Cardiac muscle cell (in vitro differentiated cells and primary cell): Measurements from ENCODE around the gene SH3RF3. TPM values are rescaled to one million over a fixed set of nuclear protein-coding genes. Genes with fewer than 3 reads are reported as not detected.
A peak's percentile ranks its signal among the peaks of the same experiment; 100 is the strongest.

Experiments
- DNase-seq, 2 donors: peaks; one replicate each; pipeline versions ENCODE4 v3.0.0 to v3.0.0-alpha.2; 2010 to 2017; ENCODE audit warnings: low read depth in 1 of 2, low spot score in 1 of 2
- H3K27ac ChIP-seq: fragments of 200-600 bp; sonication (generic); 2 replicates; pipeline ENCODE4 v1.5.1; 2016
- H3K27me3 ChIP-seq: fragments of 200-600 bp; sonication (generic); 2 replicates; pipeline ENCODE4 v1.6.0; 2016; ENCODE audit warnings: control low read depth
- H3K36me3 ChIP-seq: fragments of 200-600 bp; sonication (generic); 2 replicates; pipeline ENCODE4 v1.5.1; 2016; ENCODE audit warnings: control low read depth
- H3K4me1 ChIP-seq: fragments of 200-600 bp; sonication (generic); 2 replicates; pipeline ENCODE4 v1.8.1; 2017; ENCODE audit warnings: low read depth, mild to moderate bottlenecking, mixed run types
- H3K4me3 ChIP-seq: fragments of 200-600 bp; sonication (generic); 2 replicates; pipeline ENCODE4 v1.5.1; 2016; ENCODE audit warnings: mild to moderate bottlenecking
- H3K9me3 ChIP-seq: fragments of 200-600 bp; sonication (generic); 2 replicates; pipeline ENCODE4 v1.5.1; 2017; ENCODE audit warnings: low read depth, mild to moderate bottlenecking, control low read depth
- polyA plus RNA-seq: library from polyadenylated mRNA; unstranded; fragments of >200 nt; fragmentation: Nextera tagmentation; extraction: Ambion mirVana; gene quantifications from 2 replicates; pipeline ENCODE4 v1.2.1, GENCODE V29; 2016
- total RNA-seq: library from RNA; depleted of rRNA; stranded (reverse); fragments of >200 nt; gene quantifications from 2 replicates; pipeline ENCODE4 v1.2.3, GENCODE V29; 2016
- TF ChIP-seq, protein P1 (sequence below): IDR thresholded peaks from 2 replicates; pipeline ENCODE4 v1.5.1; 2012; ENCODE audit warnings: low read depth, mild to moderate bottlenecking, low read length

The SH3RF3 gene
- total and polyA plus RNA-seq, 2 experiments from 2014 or later: 1.2 to 1.7 TPM

DNA sequence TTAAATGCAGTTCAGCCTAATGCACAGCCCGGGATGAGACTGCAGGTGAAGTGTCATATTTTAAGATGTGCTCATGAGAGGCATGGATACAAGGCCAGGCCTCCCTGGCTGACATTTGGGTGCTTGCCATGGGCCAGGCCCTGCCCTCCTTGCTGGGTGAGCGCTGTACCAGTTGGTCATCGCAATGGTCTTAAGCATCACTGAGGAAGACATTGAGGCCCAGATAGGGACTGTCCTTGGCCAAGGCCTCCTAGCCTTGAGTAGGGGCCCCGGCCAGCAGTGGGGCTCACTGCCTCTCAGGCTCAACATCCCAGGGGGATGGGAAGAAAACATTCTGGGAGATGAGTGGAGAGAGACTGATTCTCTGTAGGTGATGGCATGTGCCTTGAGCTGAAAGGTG is 184.3 kb downstream of the SH3RF3 start:
- TF ChIP-seq, protein P1, sequence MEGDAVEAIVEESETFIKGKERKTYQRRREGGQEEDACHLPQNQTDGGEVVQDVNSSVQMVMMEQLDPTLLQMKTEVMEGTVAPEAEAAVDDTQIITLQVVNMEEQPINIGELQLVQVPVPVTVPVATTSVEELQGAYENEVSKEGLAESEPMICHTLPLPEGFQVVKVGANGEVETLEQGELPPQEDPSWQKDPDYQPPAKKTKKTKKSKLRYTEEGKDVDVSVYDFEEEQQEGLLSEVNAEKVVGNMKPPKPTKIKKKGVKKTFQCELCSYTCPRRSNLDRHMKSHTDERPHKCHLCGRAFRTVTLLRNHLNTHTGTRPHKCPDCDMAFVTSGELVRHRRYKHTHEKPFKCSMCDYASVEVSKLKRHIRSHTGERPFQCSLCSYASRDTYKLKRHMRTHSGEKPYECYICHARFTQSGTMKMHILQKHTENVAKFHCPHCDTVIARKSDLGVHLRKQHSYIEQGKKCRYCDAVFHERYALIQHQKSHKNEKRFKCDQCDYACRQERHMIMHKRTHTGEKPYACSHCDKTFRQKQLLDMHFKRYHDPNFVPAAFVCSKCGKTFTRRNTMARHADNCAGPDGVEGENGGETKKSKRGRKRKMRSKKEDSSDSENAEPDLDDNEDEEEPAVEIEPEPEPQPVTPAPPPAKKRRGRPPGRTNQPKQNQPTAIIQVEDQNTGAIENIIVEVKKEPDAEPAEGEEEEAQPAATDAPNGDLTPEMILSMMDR: no peak
- H3K36me3 ChIP-seq: no peaks in the 10 kb centered on the region
- H3K27me3 ChIP-seq: peaks cover 34% of the 10 kb centered on the region
- no peak overlapping the region for H3K27ac ChIP-seq
- no peaks in the 10 kb centered on the region for H3K4me1 ChIP-seq
- DNase-seq: no peak
- H3K4me3 ChIP-seq: no peak overlapping the region
- no peaks in the 10 kb centered on the region for H3K9me3 ChIP-seq

DNA sequence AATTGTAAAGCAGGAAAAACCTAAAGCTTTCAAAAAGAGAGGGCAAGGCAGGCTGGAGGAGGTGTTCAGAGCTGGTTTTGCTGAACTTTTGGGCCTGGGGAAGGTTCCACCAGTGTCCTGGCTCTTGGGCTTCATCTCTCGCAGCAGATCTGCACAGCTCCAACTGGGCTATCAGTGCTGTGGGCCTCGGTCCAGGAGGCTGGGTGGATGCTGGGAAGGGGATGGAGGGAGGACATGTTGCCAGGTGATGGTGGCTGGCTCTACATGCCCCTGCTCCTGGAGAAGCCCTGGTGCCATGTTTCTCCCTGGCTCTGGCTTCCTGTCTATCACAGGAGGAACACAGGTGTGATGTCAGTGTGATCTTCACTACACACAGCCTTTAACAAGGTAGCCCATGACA is 187.1 kb downstream of the SH3RF3 start:
- Histone ChIP-seq H3K27me3 (peaks cover 34% of the 10 kb centered on the region), H3K9me3 (no peaks in the 10 kb centered on the region), H3K4me3 (no peak overlapping the region), H3K36me3 (no peaks in the 10 kb centered on the region), H3K4me1 (peaks cover 11% of the 10 kb centered on the region), H3K27ac (no peak overlapping the region)
- TF ChIP-seq, protein P1: no peak
- DNase-seq: no peak

DNA sequence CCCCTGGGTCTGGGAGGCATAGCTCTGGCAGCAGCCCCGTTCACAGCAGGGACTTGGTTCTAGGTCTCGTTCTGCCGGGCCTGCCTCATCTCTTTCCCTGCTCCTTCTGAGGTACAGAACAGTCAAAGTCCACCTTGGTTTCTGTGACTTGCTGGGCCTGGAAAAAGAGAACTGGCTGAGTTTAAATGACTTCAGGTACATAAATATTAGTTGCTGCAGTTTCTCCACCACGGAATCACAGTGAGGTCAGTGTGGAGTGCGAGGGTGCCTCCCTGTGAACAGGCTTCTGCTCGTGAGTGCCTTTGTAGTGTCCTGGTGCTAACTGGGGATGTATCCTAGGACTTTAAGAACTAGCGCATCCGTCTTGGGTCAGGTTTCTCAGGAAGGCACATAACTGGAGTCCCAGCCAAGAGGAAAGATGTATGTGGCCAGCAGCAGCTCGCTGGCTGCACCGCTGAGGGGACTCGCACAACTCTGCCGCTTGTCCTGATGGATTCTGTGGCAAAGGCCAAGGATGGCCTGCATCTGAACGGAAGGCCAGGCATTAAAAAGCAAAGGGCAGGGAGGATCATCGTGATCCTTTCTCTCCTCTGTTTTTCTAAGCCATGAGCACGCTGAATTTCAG is 188.6 kb downstream of the SH3RF3 start:
- Histone ChIP-seq H3K9me3 (no peaks in the 10 kb centered on the region), H3K27ac (no peak overlapping the region), H3K36me3 (no peaks in the 10 kb centered on the region), H3K27me3 (peaks cover 40% of the 10 kb centered on the region), H3K4me3 (no peak overlapping the region), H3K4me1 (peaks cover 11% of the 10 kb centered on the region)
- DNase-seq: no peak
- TF ChIP-seq, protein P1: no peak

DNA sequence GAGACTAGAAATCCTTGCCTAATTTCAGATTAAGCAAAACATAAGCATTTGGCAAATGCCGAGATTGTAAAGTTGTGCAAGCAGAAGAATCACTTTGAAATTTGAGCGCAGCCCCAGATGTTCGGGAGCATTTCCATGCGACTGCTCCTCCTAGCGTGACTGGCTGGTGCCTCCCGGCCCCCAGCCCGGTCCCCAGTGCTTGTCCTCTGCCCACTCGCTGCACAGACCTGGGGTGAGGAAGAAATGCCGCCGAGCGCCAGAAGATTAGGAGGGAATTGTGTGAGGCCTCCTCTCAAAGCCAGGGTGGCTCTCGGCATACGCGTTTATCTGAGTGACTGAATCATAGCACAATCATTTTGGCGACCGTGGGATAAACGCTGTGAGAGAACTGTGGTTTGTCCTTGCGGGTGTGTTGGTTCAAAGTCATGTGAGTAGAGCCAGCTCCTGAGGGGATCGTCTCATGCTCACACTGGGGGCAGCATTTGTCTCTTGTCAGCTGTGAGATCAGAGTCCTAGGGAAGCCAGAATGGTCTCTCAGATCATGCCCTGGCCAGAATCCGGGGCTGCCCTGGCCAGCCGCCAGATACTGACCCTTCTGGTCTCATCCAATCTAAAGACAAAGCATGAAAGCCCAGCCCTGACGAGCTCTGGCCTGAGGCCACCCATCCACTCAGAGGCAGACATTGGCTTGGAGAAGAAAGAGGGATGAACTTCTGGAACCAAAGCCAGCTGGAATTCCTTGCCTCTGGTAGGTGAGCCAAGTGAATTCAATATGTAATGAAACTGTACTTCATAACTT is 189.3 kb downstream of the SH3RF3 start:
- Histone ChIP-seq H3K36me3 (no peaks in the 10 kb centered on the region), H3K9me3 (no peaks in the 10 kb centered on the region), H3K4me1 (peaks cover 11% of the 10 kb centered on the region), H3K27me3 (peaks cover 44% of the 10 kb centered on the region), H3K4me3 (no peak overlapping the region), H3K27ac (no peak overlapping the region)
- DNase-seq: peak in 1 of 2 donors; percentile 92
- TF ChIP-seq, protein P1: peak; percentile 35

DNA sequence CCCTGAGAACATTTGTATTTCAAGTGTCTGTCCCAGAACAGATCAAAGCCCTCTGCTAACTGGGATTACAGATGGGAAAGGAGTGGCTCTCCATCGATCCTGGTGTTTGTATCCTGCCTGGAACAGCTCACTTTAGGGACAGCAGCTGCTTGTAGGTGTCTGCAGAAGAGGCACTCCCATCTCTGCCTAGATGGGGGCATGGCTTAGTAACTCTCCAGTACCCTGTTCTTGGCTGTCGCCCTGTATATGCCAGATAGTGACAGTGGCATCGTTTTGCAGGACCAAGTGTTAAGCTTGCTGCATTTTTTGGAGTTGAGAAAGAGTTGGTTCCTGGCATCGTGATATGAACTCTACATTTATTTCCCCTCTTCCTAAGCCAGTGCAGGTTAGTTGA is 189.9 kb downstream of the SH3RF3 start:
- no peak overlapping the region for H3K27ac ChIP-seq
- peaks cover 11% of the 10 kb centered on the region for H3K4me1 ChIP-seq
- DNase-seq: no peak
- no peak overlapping the region for H3K4me3 ChIP-seq
- no peaks in the 10 kb centered on the region for H3K36me3 ChIP-seq
- H3K9me3 ChIP-seq: no peaks in the 10 kb centered on the region
- peaks cover 44% of the 10 kb centered on the region for H3K27me3 ChIP-seq
- TF ChIP-seq, protein P1: no peak
